HepG2 (cell line): ENCODE data around the gene GUCY2D. TPM values are rescaled to one million over a fixed set of nuclear protein-coding genes. Genes with fewer than 3 reads are reported as not detected.

Experiments
- ATAC-seq: fragments of 200-7000 bp; cut with Tn5 transposase; 3 replicates; pipeline ENCODE4 v1.9.1; 2020; ENCODE audit warnings: mild to moderate bottlenecking, moderate library complexity
- BruUV-seq: library from RNA; stranded (reverse); fragments of 400-500 nt; replicated peaks from 2 replicates; lab custom pipeline; 2021; lab: Mats Ljungman, UMichigan
- CTCF ChIA-PET: fragments of 300-600 bp; formaldehyde crosslinking; extraction: SDS; loops from one replicate; lab custom pipeline; 2021; ENCODE audit warnings: low total read pairs, inconsistent platforms, low intra/inter-chr PET ratio; lab: Yijun Ruan, JAX
- POLR2A ChIA-PET: fragments of 350-600 bp; sonication (Branson Sonifier 250); formaldehyde crosslinking; loops from one replicate; lab custom pipeline; 2020; ENCODE audit warnings: antibody characterized with exemption, inconsistent platforms; lab: Yijun Ruan, JAX
- DNase-seq: peaks from one replicate; pipeline ENCODE4 v3.0.0-alpha.2; 2015; ENCODE audit warnings: low spot score
- FAIRE-seq: peaks from 3 replicates; lab custom pipeline; 2011; peaks lifted over from hg19 to GRCh38; lab: Jason Lieb, UNC
- H2AFZ ChIP-seq: one replicate; pipeline ENCODE4 v1.6.1; 2011; ENCODE audit warnings: low read length, inconsistent platforms
- H3K27ac ChIP-seq: fragments of 300-600 bp; 3 replicates; pipeline ENCODE4 v1.8.0; 2011; ENCODE audit warnings: mixed run types, mild to moderate bottlenecking, mixed read lengths, low read length, inconsistent platforms; ENCODE audit not compliant: insufficient read depth; ENCODE audit errors: extremely low read length
- H3K27me3 ChIP-seq, 2 experiments: fragments of 200-600 bp in 1 of 2; 2 replicates in 1 of 2; 3 replicates in 1 of 2; pipeline versions ENCODE4 v1.6.0 to v1.8.0; 2011; ENCODE audit warnings: low read length in 2 of 2, mild to moderate bottlenecking in 2 of 2, moderate library complexity in 2 of 2, inconsistent platforms in 1 of 2; ENCODE audit not compliant: insufficient read depth in 2 of 2, control insufficient read depth in 1 of 2
- H3K36me3 ChIP-seq, 2 experiments: fragments of 200-600 bp in 1 of 2; replicated peaks in 1 of 2; 2 replicates in 1 of 2; 3 replicates in 1 of 2; pipeline versions ENCODE4 v1.5.1 to v1.8.0; 2011; ENCODE audit warnings: low read length in 2 of 2, inconsistent platforms in 1 of 2; ENCODE audit not compliant: insufficient read depth in 2 of 2, control insufficient read depth in 1 of 2
- H3K4me1 ChIP-seq: 2 replicates; pipeline ENCODE4 v1.5.1; 2012; ENCODE audit warnings: low read length, inconsistent platforms; ENCODE audit not compliant: insufficient read depth
- H3K4me2 ChIP-seq: 2 replicates; pipeline ENCODE4 v1.6.0; 2011; ENCODE audit warnings: low read depth, low read length, inconsistent platforms
- H3K4me3 ChIP-seq, 3 experiments: fragments of 200-600 bp in 1 of 3; sonication (generic), shearing (Covaris generic) in 1 of 3; replicated peaks in 1 of 3; 2 replicates each; pipeline ENCODE4 v1.5.1; 2011 to 2016; ENCODE audit warnings: low read length in 3 of 3, inconsistent platforms in 2 of 3, low read depth in 2 of 3, mild to moderate bottlenecking in 2 of 3, control low read depth in 1 of 3, mixed read lengths in 1 of 3; ENCODE audit not compliant: insufficient read depth in 1 of 3
- H3K79me2 ChIP-seq: one replicate; pipeline ENCODE4 v1.6.1; 2011; ENCODE audit warnings: low read length, inconsistent platforms; ENCODE audit not compliant: insufficient read depth
- H3K9ac ChIP-seq: 2 replicates; pipeline ENCODE4 v1.6.0; 2011; ENCODE audit warnings: mild to moderate bottlenecking, low read depth, low read length, inconsistent platforms; ENCODE audit not compliant: insufficient read depth
- H3K9me3 ChIP-seq: 2 replicates; pipeline ENCODE4 v1.5.1; 2012; ENCODE audit warnings: mild to moderate bottlenecking, low read length
- H4K20me1 ChIP-seq: 2 replicates; pipeline ENCODE4 v1.6.0; 2011; ENCODE audit warnings: inconsistent platforms, mild to moderate bottlenecking, low read length, moderate library complexity; ENCODE audit not compliant: insufficient read depth
- CBFB ChIP-seq: sonication (generic); formaldehyde crosslinking; IDR thresholded peaks from 2 replicates; pipeline ENCODE4 v1.4.0; 2020; ENCODE audit warnings: missing genetic modification reagents
- CSRNP1 ChIP-seq: sonication (generic); formaldehyde crosslinking; IDR thresholded peaks from 2 replicates; pipeline ENCODE4 v1.8.1; 2023; ENCODE audit warnings: mild to moderate bottlenecking, missing genetic modification reagents
- HMGXB3 ChIP-seq: sonication (generic); formaldehyde crosslinking; IDR thresholded peaks from 2 replicates; pipeline ENCODE4 v1.4.0; 2020; ENCODE audit warnings: missing genetic modification reagents, borderline replicate concordance
- KDM1A ChIP-seq: IDR thresholded peaks from 2 replicates; pipeline ENCODE4 v1.6.1; 2016; ENCODE audit warnings: missing compliant biosample characterization
- LCORL ChIP-seq, 2 experiments: fragments of 450-650 bp in 1 of 2; sonication (generic) in 1 of 2; formaldehyde crosslinking in 1 of 2; IDR thresholded peaks; 2 replicates each; pipeline versions ENCODE4 v1.5.0 to v1.6.1; 2017 to 2020; ENCODE audit warnings: antibody characterized with exemption in 1 of 2, missing genetic modification reagents in 1 of 2
- RBFOX2 ChIP-seq: fragments of 200-400 bp; formaldehyde crosslinking; IDR thresholded peaks from 2 replicates; pipeline ENCODE4 v1.6.1; 2017; ENCODE audit warnings: low read depth, mild to moderate bottlenecking, low read length
- RNF219 ChIP-seq: sonication (generic); formaldehyde crosslinking; IDR thresholded peaks from 2 replicates; pipeline ENCODE4 v1.5.0; 2020; ENCODE audit warnings: mild to moderate bottlenecking, missing genetic modification reagents
- SAP130 ChIP-seq: IDR thresholded peaks from 2 replicates; pipeline ENCODE4 v1.6.1; 2016; ENCODE audit warnings: low read depth
- SATB2 ChIP-seq: sonication (generic); formaldehyde crosslinking; IDR thresholded peaks from 2 replicates; pipeline ENCODE4 v1.5.0; 2020; ENCODE audit warnings: missing genetic modification reagents
- SMARCC2 ChIP-seq: fragments of 450-650 bp; IDR thresholded peaks from 2 replicates; pipeline ENCODE4 v1.6.1; 2017; ENCODE audit warnings: antibody characterized with exemption, mild to moderate bottlenecking
- SP1 ChIP-seq, 2 experiments: fragments of 450-650 bp in 1 of 2; sonication (generic) in 1 of 2; formaldehyde crosslinking in 1 of 2; IDR thresholded peaks; 2 replicates each; pipeline versions ENCODE4 v1.4.0 to v1.6.1; 2016 to 2020; ENCODE audit warnings: missing genetic modification reagents in 1 of 2
- ZBED4 ChIP-seq: sonication (generic); formaldehyde crosslinking; IDR thresholded peaks from 2 replicates; pipeline ENCODE4 v1.4.0; 2020; ENCODE audit warnings: missing genetic modification reagents, borderline replicate concordance
- ZNF292 ChIP-seq: sonication (generic); formaldehyde crosslinking; IDR thresholded peaks from 2 replicates; pipeline ENCODE4 v1.8.1; 2022; ENCODE audit warnings: mild to moderate bottlenecking, low read depth, missing genetic modification reagents, borderline replicate concordance
- in situ Hi-C: cut with HindIII; loops from 2 replicates; pipeline ENCODE4 v1.10.0; 2017; ENCODE audit warnings: low pct_unique_long_range_greater_than_20kb; ENCODE audit not compliant: extremely low pct_ligation_motif_present
- intact Hi-C: fragments of 100-400 bp; cut with micrococcal nuclease; formaldehyde crosslinking; loops from one replicate; pipeline ENCODE4 v1.10.0; 2022; ENCODE audit not compliant: unreplicated experiment
- polyA plus RNA-seq, 8 experiments: library from polyadenylated mRNA; depleted of rRNA in 3 of 8; stranded (reverse) in 7 of 8; unstranded in 1 of 8; fragments of >200 nt; fragmentation: Illumina TruSeq in 4 of 8; extraction: Trizol in 4 of 8; gene quantifications; 2 replicates each; pipeline versions ENCODE4 v1.2.1 to v1.2.3, GENCODE V29; 2011 to 2016; ENCODE audit warnings: low read depth in 4 of 8, missing spikeins in 1 of 8, mixed read lengths in 1 of 8; ENCODE audit not compliant: insufficient read depth in 1 of 8
- total RNA-seq, 5 experiments: library from RNA; depleted of rRNA; stranded (reverse); fragments of >200 nt; fragmentation: Illumina TruSeq; extraction: Trizol; gene quantifications; 2 replicates each; pipeline ENCODE4 v1.2.3, GENCODE V29; 2016; ENCODE audit warnings: low read depth in 1 of 5

GUCY2D gene
- total and polyA plus RNA-seq, 2 of the 13 experiments (the other 11 are each of a cell fraction or from before 2014, with no cell fraction given) = not detected

GRCh38 chr17:7974638-7975131 lies 27.7 kb upstream of the GUCY2D start:
- Histone ChIP-seq H3K9me3 (peaks cover 18% of the 10 kb centered on the region), H3K4me1 (peaks cover 13% of the 10 kb centered on the region), H3K79me2 (no peaks in the 10 kb centered on the region), H3K27ac (no peak overlapping the region), H3K4me2 (no peak overlapping the region), H4K20me1 (no peaks in the 10 kb centered on the region), H3K36me3 (no peaks in the 10 kb centered on the region), H3K27me3 (peaks cover 0 to 10% of the 10 kb centered on the region in 2 experiments; a peak in 2 of 5 replicates), H3K4me3 (no peak overlapping the region), H2AFZ (no peak overlapping the region), H3K9ac (no peak overlapping the region)
- no peak for DNase-seq
- in situ Hi-C loops = no loop called here
- no peak for ATAC-seq
- BruUV-seq = no TSS peak
- POLR2A ChIA-PET = no interaction called here
- CTCF ChIA-PET = no interaction called here
- FAIRE-seq = no peak
- intact Hi-C loops = no loop called here
- TF ChIP-seq LCORL (IDR thresholded peaks at IDR 0.05) (no peak), LCORL (CRISPR knock-in tag; IDR thresholded peaks at IDR 0.05) (no peak), CBFB (no peak), ZNF292 (CRISPR knock-in tag) (no peak), SMARCC2 (no peak), CSRNP1 (no peak), HMGXB3 (CRISPR knock-in tag) (no peak), RBFOX2 (no peak), SATB2 (CRISPR knock-in tag) (no peak), RNF219 (no peak), SAP130 (CRISPR knock-in tag) (no peak), KDM1A (CRISPR knock-in tag) (no peak), ZBED4 (no peak), SP1 (IDR thresholded peaks at IDR 0.05) (no peak), SP1 (CRISPR knock-in tag; IDR thresholded peaks at IDR 0.05) (no peak)
